ENCODE measurements around the gene OPA3. TPM values are rescaled to one million over a fixed set of nuclear protein-coding genes. Genes with fewer than 3 reads are reported as not detected.

Gene OPA3
- total and polyA plus RNA-seq, 10 of the 15 experiments (the other 5 are each of a cell fraction or from before 2014, with no cell fraction given): 2.2 to 24.3 (median 13.3) TPM

DNA sequence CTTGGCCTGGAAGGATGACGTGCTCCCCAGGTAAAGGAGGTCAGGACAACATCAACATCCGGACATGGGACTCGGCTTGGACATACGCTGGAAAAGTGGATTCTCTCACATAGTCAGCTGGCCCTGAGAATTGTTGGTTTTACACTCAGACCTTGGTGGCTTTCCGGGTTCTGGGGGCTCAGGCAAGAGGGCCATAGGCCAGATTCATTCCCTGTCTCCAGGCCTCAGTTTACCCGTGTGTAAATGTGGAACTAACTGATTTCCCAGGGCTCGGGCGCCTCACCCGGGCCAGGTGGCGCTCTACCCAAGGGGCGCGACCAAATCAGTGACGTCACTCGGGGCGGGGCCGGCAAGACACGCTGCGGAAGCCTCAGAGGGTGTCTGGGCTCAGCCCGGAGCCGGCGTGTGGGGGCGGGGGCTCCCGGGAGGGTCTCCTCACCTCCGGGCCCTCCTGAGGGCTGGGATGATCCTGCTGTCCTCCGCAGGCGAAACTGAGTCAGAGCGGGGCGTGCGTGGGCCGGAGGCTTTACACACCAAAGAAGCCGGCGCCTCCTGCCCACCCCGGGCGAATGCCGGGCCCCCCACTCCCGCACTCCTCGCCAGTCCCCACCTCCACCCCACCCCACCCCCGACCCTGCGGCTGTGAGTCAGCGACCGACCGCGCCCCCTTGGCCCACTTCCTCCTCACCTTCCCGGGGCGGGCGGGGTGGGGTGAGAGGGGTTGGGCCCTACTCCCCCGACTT lies 78.2 kb downstream of the OPA3 start (continued):
- TF ChIP-seq JUNB (IDR thresholded peaks at IDR 0.05) (peak; percentile 27; the same call in 1 of the 2 replicates), POLR2AphosphoS5 (IDR thresholded peaks at IDR 0.05; ENCODE audit: low read length) (peak; percentile 66; the same call in 1 of the 2 replicates), SMC3 (IDR thresholded peaks at IDR 0.05; ENCODE audit: borderline replicate concordance, low read length) (peak; percentile 25; the same call in 1 of the 2 replicates), IRF4 (IDR thresholded peaks at IDR 0.05; ENCODE audit: low read depth, low read length) (no peak), BMI1 (IDR thresholded peaks at IDR 0.05; ENCODE audit: borderline replicate concordance) (no peak), TBL1XR1 (IDR thresholded peaks at IDR 0.05; ENCODE audit: low read depth, low read length) (peak; percentile 38; the same call in 1 of the 2 replicates), TCF12 (IDR thresholded peaks at IDR 0.05; ENCODE audit: low read depth, low read length) (0 out of 2 replicates have a peak, but pooled peaks have one; percentile 36), SMAD1 (IDR thresholded peaks at IDR 0.05; ENCODE audit: low read depth, partially characterized antibody) (no peak), EP300 (IDR thresholded peaks at IDR 0.05; ENCODE audit: borderline replicate concordance in 1 of 2, control insufficient read depth in 1 of 2, low read depth in 2 of 2, low read length in 2 of 2) (peak in 1 of 2 experiments; percentile 35; a peak in 1 of 4 replicates), NFIC (IDR thresholded peaks at IDR 0.05; ENCODE audit: low read depth, low read length) (no peak; the same call in 1 of the 2 replicates), PML (IDR thresholded peaks at IDR 0.05; ENCODE audit: low read length) (peak; percentile 86; the same call in 1 of the 2 replicates), ZBED1 (IDR thresholded peaks at IDR 0.05; ENCODE audit: borderline replicate concordance) (no peak), RUNX3 (IDR thresholded peaks at IDR 0.05; ENCODE audit: low read length) (peak; percentile 30; the same call in 1 of the 2 replicates), NFXL1 (IDR thresholded peaks at IDR 0.05; ENCODE audit: borderline replicate concordance) (no peak), IKZF2 (IDR thresholded peaks at IDR 0.05) (peak; percentile 54 to 76), CREB1 (IDR thresholded peaks at IDR 0.05; ENCODE audit: low read depth) (peak; percentile 90), RBBP5 (conservative IDR thresholded peaks at IDR 0.05) (no peak)
- TF ChIP-seq, protein P1, sequence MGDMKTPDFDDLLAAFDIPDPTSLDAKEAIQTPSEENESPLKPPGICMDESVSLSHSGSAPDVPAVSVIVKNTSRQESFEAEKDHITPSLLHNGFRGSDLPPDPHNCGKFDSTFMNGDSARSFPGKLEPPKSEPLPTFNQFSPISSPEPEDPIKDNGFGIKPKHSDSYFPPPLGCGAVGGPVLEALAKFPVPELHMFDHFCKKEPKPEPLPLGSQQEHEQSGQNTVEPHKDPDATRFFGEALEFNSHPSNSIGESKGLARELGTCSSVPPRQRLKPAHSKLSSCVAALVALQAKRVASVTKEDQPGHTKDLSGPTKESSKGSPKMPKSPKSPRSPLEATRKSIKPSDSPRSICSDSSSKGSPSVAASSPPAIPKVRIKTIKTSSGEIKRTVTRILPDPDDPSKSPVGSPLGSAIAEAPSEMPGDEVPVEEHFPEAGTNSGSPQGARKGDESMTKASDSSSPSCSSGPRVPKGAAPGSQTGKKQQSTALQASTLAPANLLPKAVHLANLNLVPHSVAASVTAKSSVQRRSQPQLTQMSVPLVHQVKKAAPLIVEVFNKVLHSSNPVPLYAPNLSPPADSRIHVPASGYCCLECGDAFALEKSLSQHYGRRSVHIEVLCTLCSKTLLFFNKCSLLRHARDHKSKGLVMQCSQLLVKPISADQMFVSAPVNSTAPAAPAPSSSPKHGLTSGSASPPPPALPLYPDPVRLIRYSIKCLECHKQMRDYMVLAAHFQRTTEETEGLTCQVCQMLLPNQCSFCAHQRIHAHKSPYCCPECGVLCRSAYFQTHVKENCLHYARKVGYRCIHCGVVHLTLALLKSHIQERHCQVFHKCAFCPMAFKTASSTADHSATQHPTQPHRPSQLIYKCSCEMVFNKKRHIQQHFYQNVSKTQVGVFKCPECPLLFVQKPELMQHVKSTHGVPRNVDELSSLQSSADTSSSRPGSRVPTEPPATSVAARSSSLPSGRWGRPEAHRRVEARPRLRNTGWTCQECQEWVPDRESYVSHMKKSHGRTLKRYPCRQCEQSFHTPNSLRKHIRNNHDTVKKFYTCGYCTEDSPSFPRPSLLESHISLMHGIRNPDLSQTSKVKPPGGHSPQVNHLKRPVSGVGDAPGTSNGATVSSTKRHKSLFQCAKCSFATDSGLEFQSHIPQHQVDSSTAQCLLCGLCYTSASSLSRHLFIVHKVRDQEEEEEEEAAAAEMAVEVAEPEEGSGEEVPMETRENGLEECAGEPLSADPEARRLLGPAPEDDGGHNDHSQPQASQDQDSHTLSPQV (IDR thresholded peaks at IDR 0.05): no peak
- TF ChIP-seq, protein P2, sequence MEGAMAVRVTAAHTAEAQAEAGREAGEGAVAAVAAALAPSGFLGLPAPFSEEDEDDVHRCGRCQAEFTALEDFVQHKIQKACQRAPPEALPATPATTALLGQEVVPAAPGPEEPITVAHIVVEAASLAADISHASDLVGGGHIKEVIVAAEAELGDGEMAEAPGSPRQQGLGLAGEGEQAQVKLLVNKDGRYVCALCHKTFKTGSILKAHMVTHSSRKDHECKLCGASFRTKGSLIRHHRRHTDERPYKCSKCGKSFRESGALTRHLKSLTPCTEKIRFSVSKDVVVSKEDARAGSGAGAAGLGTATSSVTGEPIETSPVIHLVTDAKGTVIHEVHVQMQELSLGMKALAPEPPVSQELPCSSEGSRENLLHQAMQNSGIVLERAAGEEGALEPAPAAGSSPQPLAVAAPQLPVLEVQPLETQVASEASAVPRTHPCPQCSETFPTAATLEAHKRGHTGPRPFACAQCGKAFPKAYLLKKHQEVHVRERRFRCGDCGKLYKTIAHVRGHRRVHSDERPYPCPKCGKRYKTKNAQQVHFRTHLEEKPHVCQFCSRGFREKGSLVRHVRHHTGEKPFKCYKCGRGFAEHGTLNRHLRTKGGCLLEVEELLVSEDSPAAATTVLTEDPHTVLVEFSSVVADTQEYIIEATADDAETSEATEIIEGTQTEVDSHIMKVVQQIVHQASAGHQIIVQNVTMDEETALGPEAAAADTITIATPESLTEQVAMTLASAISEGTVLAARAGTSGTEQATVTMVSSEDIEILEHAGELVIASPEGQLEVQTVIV (IDR thresholded peaks at IDR 0.05; ENCODE audit: borderline replicate concordance, partially characterized antibody): no peak
- TF ChIP-seq, protein P3, sequence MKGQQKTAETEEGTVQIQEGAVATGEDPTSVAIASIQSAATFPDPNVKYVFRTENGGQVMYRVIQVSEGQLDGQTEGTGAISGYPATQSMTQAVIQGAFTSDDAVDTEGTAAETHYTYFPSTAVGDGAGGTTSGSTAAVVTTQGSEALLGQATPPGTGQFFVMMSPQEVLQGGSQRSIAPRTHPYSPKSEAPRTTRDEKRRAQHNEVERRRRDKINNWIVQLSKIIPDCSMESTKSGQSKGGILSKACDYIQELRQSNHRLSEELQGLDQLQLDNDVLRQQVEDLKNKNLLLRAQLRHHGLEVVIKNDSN (IDR thresholded peaks at IDR 0.05; ENCODE audit: borderline replicate concordance, extremely low read length, insufficient read depth, low read depth, low read length): no peak
- TF ChIP-seq, protein P4, sequence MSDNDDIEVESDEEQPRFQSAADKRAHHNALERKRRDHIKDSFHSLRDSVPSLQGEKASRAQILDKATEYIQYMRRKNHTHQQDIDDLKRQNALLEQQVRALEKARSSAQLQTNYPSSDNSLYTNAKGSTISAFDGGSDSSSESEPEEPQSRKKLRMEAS (IDR thresholded peaks at IDR 0.05; ENCODE audit: low read depth, low read length): peak; percentile 63
- TF ChIP-seq, protein P5, sequence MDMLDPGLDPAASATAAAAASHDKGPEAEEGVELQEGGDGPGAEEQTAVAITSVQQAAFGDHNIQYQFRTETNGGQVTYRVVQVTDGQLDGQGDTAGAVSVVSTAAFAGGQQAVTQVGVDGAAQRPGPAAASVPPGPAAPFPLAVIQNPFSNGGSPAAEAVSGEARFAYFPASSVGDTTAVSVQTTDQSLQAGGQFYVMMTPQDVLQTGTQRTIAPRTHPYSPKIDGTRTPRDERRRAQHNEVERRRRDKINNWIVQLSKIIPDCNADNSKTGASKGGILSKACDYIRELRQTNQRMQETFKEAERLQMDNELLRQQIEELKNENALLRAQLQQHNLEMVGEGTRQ (IDR thresholded peaks at IDR 0.05; ENCODE audit: borderline replicate concordance, low read depth, low read length): no peak

Data from GM12878 (cell line).